Parathyroid adenoma (tissue), 2 donors: ENCODE measurements around the gene AP1S1.
A peak's percentile ranks its signal among the peaks of the same experiment; 100 is the strongest.

Source experiments
- H2AFZ ChIP-seq: fragments of 300-600 bp; sonication (generic); one replicate; pipeline ENCODE4 v1.7.0; 2017; ENCODE audit warnings: antibody characterized with exemption, mild to moderate bottlenecking
- H3K27ac ChIP-seq: fragments of 300-600 bp; sonication (generic); one replicate; pipeline ENCODE4 v1.7.0; 2017
- H3K27me3 ChIP-seq: fragments of 300-600 bp; sonication (generic); one replicate; pipeline ENCODE4 v1.7.0; 2017; ENCODE audit warnings: low read length; ENCODE audit not compliant: control insufficient read depth, insufficient read depth
- H3K36me3 ChIP-seq: fragments of 300-600 bp; sonication (generic); one replicate; pipeline ENCODE4 v1.7.0; 2017; ENCODE audit warnings: low read length; ENCODE audit not compliant: control insufficient read depth, insufficient read depth
- H3K4me1 ChIP-seq: fragments of 300-600 bp; sonication (generic); one replicate; pipeline ENCODE4 v1.7.0; 2017; ENCODE audit warnings: control low read depth
- H3K4me2 ChIP-seq: fragments of 300-600 bp; sonication (generic); one replicate; pipeline ENCODE4 v1.7.0; 2017; ENCODE audit warnings: low read length
- H3K4me3 ChIP-seq: fragments of 300-600 bp; sonication (generic); one replicate; pipeline ENCODE4 v1.7.0; 2017; ENCODE audit warnings: low read depth, low read length
- H3K79me2 ChIP-seq: fragments of 300-600 bp; sonication (generic); one replicate; pipeline ENCODE4 v1.7.0; 2017; ENCODE audit warnings: control low read depth
- H3K9ac ChIP-seq: fragments of 300-600 bp; sonication (generic); one replicate; pipeline ENCODE4 v1.7.0; 2017; ENCODE audit warnings: mild to moderate bottlenecking
- H3K9me3 ChIP-seq: fragments of 300-600 bp; sonication (generic); one replicate; pipeline ENCODE4 v1.7.0; 2017; ENCODE audit warnings: low read length; ENCODE audit not compliant: control insufficient read depth
- TF ChIP-seq, protein P1 (sequence below): fragments of 300-600 bp; sonication (generic); IDR thresholded peaks from one replicate; pipeline ENCODE4 v1.7.0; 2017; ENCODE audit warnings: antibody characterized with exemption, mild to moderate bottlenecking
- donor health status: primary hyperparathyroidism.

AP1S1 gene

DNA sequence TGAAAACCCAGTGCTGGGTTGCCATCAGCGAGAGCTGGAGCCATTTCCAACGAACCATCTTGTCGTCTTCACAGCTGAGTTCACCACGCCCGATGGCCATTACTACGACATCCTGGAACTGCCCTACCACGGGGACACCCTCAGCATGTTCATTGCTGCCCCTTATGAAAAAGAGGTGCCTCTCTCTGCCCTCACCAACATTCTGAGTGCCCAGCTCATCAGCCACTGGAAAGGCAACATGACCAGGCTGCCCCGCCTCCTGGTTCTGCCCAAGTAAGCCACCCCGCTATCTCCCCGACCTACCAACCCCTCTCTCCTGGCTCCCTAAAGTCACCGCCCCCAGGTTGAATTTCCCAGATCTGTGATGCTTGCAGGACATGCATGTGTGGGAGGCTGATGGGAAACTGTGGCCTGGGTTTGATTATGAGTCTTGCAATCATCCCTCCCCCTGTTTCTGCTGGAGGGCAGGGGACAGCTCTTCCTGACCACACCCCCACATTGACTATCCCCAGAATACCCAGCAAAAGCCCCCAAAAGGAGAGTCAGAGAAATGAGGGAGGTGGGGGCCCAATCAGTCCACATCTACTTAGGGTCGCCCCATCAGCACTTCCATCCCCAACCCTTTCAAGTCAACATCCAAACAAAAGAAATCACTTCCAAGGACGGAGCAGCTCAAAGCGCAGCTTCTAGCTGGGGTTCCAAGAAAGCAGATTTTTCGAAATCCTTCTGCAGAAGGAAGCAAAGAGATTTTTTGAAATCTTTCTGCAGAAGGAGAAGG, 20.5 kb upstream of the AP1S1 start:
- H3K9me3 ChIP-seq: no peaks in the 10 kb centered on the region
- H3K4me2 ChIP-seq: no peak overlapping the region
- TF ChIP-seq, protein P1, sequence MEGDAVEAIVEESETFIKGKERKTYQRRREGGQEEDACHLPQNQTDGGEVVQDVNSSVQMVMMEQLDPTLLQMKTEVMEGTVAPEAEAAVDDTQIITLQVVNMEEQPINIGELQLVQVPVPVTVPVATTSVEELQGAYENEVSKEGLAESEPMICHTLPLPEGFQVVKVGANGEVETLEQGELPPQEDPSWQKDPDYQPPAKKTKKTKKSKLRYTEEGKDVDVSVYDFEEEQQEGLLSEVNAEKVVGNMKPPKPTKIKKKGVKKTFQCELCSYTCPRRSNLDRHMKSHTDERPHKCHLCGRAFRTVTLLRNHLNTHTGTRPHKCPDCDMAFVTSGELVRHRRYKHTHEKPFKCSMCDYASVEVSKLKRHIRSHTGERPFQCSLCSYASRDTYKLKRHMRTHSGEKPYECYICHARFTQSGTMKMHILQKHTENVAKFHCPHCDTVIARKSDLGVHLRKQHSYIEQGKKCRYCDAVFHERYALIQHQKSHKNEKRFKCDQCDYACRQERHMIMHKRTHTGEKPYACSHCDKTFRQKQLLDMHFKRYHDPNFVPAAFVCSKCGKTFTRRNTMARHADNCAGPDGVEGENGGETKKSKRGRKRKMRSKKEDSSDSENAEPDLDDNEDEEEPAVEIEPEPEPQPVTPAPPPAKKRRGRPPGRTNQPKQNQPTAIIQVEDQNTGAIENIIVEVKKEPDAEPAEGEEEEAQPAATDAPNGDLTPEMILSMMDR: no peak
- no peak overlapping the region for H3K9ac ChIP-seq
- no peak overlapping the region for H3K4me3 ChIP-seq
- no peaks in the 10 kb centered on the region for H3K4me1 ChIP-seq
- no peaks in the 10 kb centered on the region for H3K79me2 ChIP-seq
- no peaks in the 10 kb centered on the region for H3K27me3 ChIP-seq
- no peak overlapping the region for H2AFZ ChIP-seq
- no peaks in the 10 kb centered on the region for H3K36me3 ChIP-seq
- H3K27ac ChIP-seq: no peak overlapping the region

GRCh38 chr7:101134399-101134980, 19.8 kb upstream of the AP1S1 start:
- H2AFZ ChIP-seq: no peak overlapping the region
- no peak overlapping the region for H3K9ac ChIP-seq
- H3K36me3 ChIP-seq: no peaks in the 10 kb centered on the region
- TF ChIP-seq, protein P1: no peak
- no peaks in the 10 kb centered on the region for H3K79me2 ChIP-seq
- H3K4me1 ChIP-seq: no peaks in the 10 kb centered on the region
- no peak overlapping the region for H3K27ac ChIP-seq
- H3K4me2 ChIP-seq: no peak overlapping the region
- no peak overlapping the region for H3K4me3 ChIP-seq
- H3K9me3 ChIP-seq: no peaks in the 10 kb centered on the region
- no peaks in the 10 kb centered on the region for H3K27me3 ChIP-seq

- TF ChIP-seq, protein P1: no peak
- H3K4me2 ChIP-seq: no peak overlapping the region
- no peaks in the 10 kb centered on the region for H3K4me1 ChIP-seq
- H3K4me3 ChIP-seq: no peak overlapping the region
- H2AFZ ChIP-seq: no peak overlapping the region
- H3K79me2 ChIP-seq: no peaks in the 10 kb centered on the region
- H3K27ac ChIP-seq: no peak overlapping the region
- H3K9me3 ChIP-seq: no peaks in the 10 kb centered on the region
- no peaks in the 10 kb centered on the region for H3K36me3 ChIP-seq
- no peaks in the 10 kb centered on the region for H3K27me3 ChIP-seq
- no peak overlapping the region for H3K9ac ChIP-seq
Measured at GRCh38 chr7:101137651-101138212, 16.5 kb upstream of the AP1S1 start.

GRCh38 chr7:101138213-101138870, 15.9 kb upstream of the AP1S1 start:
- no peak overlapping the region for H3K4me2 ChIP-seq
- TF ChIP-seq, protein P1: peak; percentile 84
- H3K4me1 ChIP-seq: no peaks in the 10 kb centered on the region
- H3K27ac ChIP-seq: no peak overlapping the region
- H3K27me3 ChIP-seq: no peaks in the 10 kb centered on the region
- peak overlapping the region; percentile 33 for H2AFZ ChIP-seq
- no peak overlapping the region for H3K9ac ChIP-seq
- no peaks in the 10 kb centered on the region for H3K36me3 ChIP-seq
- no peaks in the 10 kb centered on the region for H3K9me3 ChIP-seq
- H3K79me2 ChIP-seq: no peaks in the 10 kb centered on the region
- H3K4me3 ChIP-seq: no peak overlapping the region
